Mucosa of gallbladder (tissue), 1 donor: Measurements from ENCODE around the gene MYZAP. TPM values are rescaled to one million over a fixed set of nuclear protein-coding genes. Genes with fewer than 3 reads are reported as not detected.
"Not testable (repeated sequence)": the region's sequence is repeated elsewhere in the genome, so short reads cannot be mapped to it uniquely, and the experiment has no call there.

ENCODE experiments used
- DNase-seq: peaks from one replicate; pipeline ENCODE4 v3.0.0-alpha.2; 2020; ENCODE audit warnings: low spot score
- total RNA-seq: library from RNA; stranded (reverse); gene quantifications from one replicate; pipeline ENCODE4 v1.2.1, GENCODE V29; 2021
- donor health status: DM: no; HTN: no; CAD: no.

Gene MYZAP
- total RNA-seq, 1 donor from 2014 or later, result 8.2 TPM

GRCh38 chr15:57592836-57593420 is 1.2 kb downstream of the MYZAP start:
- DNase-seq, result no peak

- no peak for DNase-seq
Observed at GRCh38 chr15:57594479-57594878, 2.8 kb downstream of the MYZAP start.

- peak; percentile 31 for DNase-seq
Observed at GRCh38 chr15:57595011-57595866, 3.5 kb downstream of the MYZAP start.

GRCh38 chr15:57596301-57596855 is 4.7 kb downstream of the MYZAP start:
- DNase-seq, result no peak

GRCh38 chr15:57596978-57597377 is 5.3 kb downstream of the MYZAP start:
- DNase-seq, result no peak

- no peak for DNase-seq
Observed at GRCh38 chr15:57597431-57597830, 5.7 kb downstream of the MYZAP start.

GRCh38 chr15:57598346-57598745 is 6.6 kb downstream of the MYZAP start:
- no peak for DNase-seq

GRCh38 chr15:57599296-57599810 is 7.6 kb downstream of the MYZAP start:
- DNase-seq, result no peak

GRCh38 chr15:57600197-57600596 is 8.5 kb downstream of the MYZAP start:
- DNase-seq, result no peak

- no peak for DNase-seq
Observed at GRCh38 chr15:57604507-57604906, 12.8 kb downstream of the MYZAP start.

- DNase-seq, result no peak
Observed at GRCh38 chr15:57605491-57605890, 13.8 kb downstream of the MYZAP start.

- DNase-seq, result no peak
Observed at GRCh38 chr15:57606048-57606447, 14.3 kb downstream of the MYZAP start.

- DNase-seq, result no peak
Observed at GRCh38 chr15:57606816-57607215, 15.1 kb downstream of the MYZAP start.

- DNase-seq, result peak; percentile 71
Observed at GRCh38 chr15:57607570-57608000, 15.9 kb downstream of the MYZAP start.

GRCh38 chr15:57609805-57610529 is 18.3 kb downstream of the MYZAP start:
- peak; percentile 67 for DNase-seq

GRCh38 chr15:57611123-57611522 is 19.4 kb downstream of the MYZAP start:
- peak; percentile 46 for DNase-seq

- peak; percentile 74 for DNase-seq
Observed at GRCh38 chr15:57611938-57612337, 20.2 kb downstream of the MYZAP start.

GRCh38 chr15:57614241-57614640 is 22.5 kb downstream of the MYZAP start:
- DNase-seq, result no peak

- DNase-seq, result not testable (repeated sequence)
Observed at GRCh38 chr15:57615951-57616496, 24.3 kb downstream of the MYZAP start.

GRCh38 chr15:57618325-57618724 is 26.6 kb downstream of the MYZAP start:
- no peak for DNase-seq

- DNase-seq, result peak; percentile 26
Observed at GRCh38 chr15:57619746-57620145, 28.0 kb downstream of the MYZAP start.

GRCh38 chr15:57624730-57625129 is 33.0 kb downstream of the MYZAP start:
- DNase-seq, result no peak
